KBM-7 (cell line): Measurements from ENCODE around the gene RTP2.

ENCODE experiments used
- DNase-seq: peaks from one replicate; pipeline ENCODE4 v3.0.0-alpha.2; 2015
- in situ Hi-C: fragments of 300-500 bp; cut with MboI; formaldehyde crosslinking; loops from 2 replicates; pipeline ENCODE4 v1.14.3; 2020; ENCODE audit warnings: low sequenced_read_pairs, low pct_unique_long_range_greater_than_20kb, mixed read lengths

The RTP2 gene

GRCh38 chr3:187739561-187740332 is 37.4 kb upstream of the RTP2 start:
- in situ Hi-C loops = loop anchor here (10.0 to 25.0 kb wide), 2 partner anchors 1215 to 1398 kb away; no protein-coding TSS in a partner anchor
- peak; percentile 94 for DNase-seq

DNA sequence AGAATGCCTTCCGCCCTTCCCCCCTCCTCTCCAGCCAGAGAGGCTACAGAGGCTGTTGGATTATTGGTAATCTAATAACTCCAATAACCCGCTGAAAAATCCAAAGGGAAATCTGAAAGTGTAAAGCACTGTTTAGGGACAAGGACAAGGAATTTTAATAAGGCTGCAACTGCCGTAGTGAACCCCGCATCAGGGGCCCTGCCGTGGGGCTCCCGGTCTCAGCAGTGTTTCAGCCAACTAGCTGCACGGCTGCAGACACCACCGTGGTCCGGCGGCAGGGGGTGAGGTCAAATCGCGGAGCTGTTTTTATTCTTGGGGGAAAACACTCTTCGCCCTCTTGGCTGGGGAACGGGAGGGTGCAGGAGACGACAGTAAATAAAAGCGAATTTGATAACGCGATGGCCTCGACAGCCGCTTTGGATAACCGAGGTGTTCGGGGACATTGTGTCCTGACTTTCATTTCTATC is 36.8 kb upstream of the RTP2 start:
- in situ Hi-C loops = loop anchor here (10.0 to 25.0 kb wide), 2 partner anchors 1216 to 1398 kb away; no protein-coding TSS in a partner anchor
- no peak for DNase-seq

DNA sequence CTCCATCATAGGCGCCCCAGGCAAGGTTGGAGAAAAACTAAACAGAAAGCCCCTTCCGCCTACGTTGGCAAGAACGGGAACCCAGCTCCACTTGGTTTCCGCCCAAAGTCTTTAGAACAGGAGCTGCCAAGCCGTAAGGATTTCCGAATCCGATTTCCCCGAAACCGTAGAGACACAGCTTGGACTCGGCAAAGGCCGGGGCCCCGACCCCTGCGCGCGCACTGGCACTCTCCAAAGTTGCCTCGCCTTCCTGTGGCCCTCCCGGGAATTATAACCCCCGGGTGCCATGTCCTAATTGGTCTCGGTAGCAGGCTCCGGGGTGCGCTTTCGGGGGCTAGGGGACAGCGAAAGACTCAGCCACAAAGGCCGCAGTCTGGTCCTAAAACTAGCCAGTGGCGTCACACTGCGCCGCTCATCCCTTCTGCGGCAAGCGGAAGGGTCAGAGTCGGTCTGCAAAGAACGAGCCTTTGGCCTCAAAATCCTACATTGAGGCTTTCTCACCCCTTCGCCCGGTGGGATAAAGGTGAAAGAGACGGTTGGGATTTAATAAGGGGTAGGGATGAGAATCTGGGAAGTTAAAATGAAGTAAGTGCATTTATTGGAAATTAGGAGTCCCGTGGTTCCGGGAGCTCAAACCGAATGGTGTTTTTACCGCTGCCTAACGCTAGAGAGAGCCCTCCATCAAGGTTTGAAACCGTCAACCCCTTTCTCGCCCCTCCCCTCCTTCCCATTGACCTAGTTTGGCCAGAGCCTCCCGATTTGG is 36.2 kb upstream of the RTP2 start:
- peak; percentile 89 for DNase-seq
- in situ Hi-C loops = loop anchor here (10.0 to 25.0 kb wide), 2 partner anchors 1216 to 1399 kb away; no protein-coding TSS in a partner anchor

DNA sequence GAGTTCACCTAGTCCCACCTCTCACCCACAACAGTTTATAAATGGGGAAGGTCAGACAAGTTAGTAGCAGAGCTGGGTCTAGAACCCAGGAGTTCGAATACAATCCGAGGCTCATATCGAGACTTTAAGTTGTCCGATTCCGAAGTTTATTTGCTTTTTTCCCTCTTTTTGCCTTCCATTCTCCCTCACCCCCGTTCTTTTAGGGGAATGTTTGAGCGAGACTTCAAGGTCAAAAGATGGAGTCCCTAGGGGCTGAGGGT is 35.6 kb upstream of the RTP2 start:
- in situ Hi-C loops = loop anchor here (10.0 to 25.0 kb wide), 2 partner anchors 1217 to 1399 kb away; no protein-coding TSS in a partner anchor
- DNase-seq = no peak

GRCh38 chr3:187737368-187738070 is 35.2 kb upstream of the RTP2 start:
- peak; percentile 54 for DNase-seq
- in situ Hi-C loops = loop anchor here (10.0 to 25.0 kb wide), 2 partner anchors 1217 to 1400 kb away; no protein-coding TSS in a partner anchor

DNA sequence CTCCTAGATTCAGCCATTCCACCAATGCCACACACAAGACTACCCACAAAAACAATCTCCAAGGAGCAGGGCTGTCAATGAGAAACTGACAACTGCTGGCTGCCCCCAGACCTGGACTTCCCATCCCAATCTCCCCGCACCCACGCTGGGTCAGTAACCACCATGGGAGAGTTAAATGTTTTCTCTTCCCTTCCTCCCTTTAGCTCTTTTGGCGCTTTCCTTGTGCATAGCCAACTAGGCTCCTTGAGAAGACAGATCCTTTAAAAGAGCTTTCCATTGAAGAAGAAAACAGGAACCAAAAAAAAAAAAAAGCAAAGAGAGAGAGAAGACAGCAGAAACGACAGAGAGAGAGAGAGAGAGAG is 34.6 kb upstream of the RTP2 start:
- DNase-seq = no peak
- in situ Hi-C loops = loop anchor here (10.0 to 25.0 kb wide), 2 partner anchors 1218 to 1400 kb away; no protein-coding TSS in a partner anchor

GRCh38 chr3:187736418-187736871 is 34.1 kb upstream of the RTP2 start:
- no peak for DNase-seq
- in situ Hi-C loops = loop anchor here (10.0 to 25.0 kb wide), 2 partner anchors 1218 to 1401 kb away; no protein-coding TSS in a partner anchor

- no peak for DNase-seq
- in situ Hi-C loops = loop anchor here (10.0 to 25.0 kb wide), 2 partner anchors 1219 to 1401 kb away; no protein-coding TSS in a partner anchor
Measured at GRCh38 chr3:187735837-187736236, 33.5 kb upstream of the RTP2 start.

GRCh38 chr3:187735383-187735782 is 33.0 kb upstream of the RTP2 start:
- DNase-seq = no peak
- in situ Hi-C loops = loop anchor here (10.0 to 25.0 kb wide), 2 partner anchors 1219 to 1402 kb away; no protein-coding TSS in a partner anchor

DNA sequence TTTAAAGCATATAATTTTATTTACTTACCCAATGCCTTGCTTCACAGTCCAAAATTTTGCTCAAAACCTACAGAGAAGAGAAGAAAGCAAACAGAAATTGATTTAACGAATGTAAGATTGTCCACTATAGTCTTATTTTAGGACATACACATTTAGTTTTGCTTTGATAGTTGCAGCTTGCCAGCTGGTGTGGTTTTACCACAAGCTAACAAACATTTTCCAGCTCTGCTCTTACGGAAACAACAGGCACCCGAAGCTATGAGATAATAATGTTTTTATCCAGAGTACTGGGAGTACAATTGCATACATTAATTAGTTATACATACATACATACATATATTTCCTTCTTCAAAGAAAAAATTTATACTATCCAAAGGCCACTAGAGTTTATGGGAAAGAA is 32.5 kb upstream of the RTP2 start:
- in situ Hi-C loops = loop anchor here (10.0 to 25.0 kb wide), 2 partner anchors 1220 to 1402 kb away; no protein-coding TSS in a partner anchor
- no peak for DNase-seq

DNA sequence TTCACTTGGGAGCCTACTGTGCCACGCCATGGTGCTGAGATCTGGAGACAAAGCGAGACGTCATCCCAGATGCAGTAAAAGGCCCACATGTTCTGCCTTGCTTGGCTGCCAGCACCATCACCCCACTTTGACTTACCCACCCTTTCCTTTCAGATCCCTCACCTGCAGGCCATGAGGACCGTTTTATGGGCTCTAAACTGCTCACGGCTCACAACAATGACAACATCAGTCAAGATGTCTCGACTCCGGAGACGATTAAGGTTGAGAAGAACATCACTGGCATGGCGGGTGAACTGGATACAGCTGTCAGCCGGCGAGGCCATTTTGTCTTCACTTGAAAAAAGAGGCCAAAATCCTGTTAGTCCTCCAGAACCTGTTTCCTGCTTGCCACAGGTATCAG is 31.0 kb upstream of the RTP2 start:
- no peak for DNase-seq
- in situ Hi-C loops = loop anchor here (10.0 to 25.0 kb wide), 2 partner anchors 1221 to 1404 kb away; no protein-coding TSS in a partner anchor

GRCh38 chr3:187729598-187729997 is 27.2 kb upstream of the RTP2 start:
- no peak for DNase-seq
- in situ Hi-C loops = loop anchor here (25.0 kb wide), 1 partner anchor 1408 kb away; no protein-coding TSS in a partner anchor

DNA sequence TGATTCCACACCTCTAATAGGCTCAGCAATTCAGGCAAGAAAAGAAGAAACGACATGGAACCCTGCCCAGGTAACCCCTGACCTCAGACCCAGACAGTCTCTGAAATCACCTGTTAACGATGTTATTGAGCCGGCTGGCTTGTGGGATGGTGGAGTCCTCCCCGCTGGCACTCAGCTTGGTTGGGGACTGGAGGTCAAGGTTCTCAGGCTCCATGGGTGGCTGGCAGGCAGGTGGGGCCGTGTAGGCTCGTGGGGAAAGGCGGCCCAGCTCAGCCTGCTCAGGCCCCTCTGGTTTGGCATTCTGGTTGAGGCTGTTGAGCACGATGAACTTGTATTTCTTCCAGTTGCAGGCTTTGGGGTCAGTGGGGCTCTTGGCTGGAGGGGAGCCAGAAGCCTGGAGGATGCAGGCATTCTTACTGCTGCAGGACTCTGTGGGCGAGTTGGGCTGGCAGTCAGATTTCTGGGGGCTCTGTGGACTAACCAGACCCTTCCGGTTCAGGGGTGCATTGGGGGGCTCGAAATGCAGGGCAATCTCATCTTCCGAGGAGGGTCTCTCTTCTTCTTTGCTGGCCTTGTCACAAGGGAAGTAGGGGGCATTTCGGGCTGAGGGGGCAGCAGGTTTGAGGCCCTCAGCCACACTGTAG is 26.7 kb upstream of the RTP2 start:
- no peak for DNase-seq
- in situ Hi-C loops = loop anchor here (25.0 kb wide), 1 partner anchor 1408 kb away; no protein-coding TSS in a partner anchor

DNA sequence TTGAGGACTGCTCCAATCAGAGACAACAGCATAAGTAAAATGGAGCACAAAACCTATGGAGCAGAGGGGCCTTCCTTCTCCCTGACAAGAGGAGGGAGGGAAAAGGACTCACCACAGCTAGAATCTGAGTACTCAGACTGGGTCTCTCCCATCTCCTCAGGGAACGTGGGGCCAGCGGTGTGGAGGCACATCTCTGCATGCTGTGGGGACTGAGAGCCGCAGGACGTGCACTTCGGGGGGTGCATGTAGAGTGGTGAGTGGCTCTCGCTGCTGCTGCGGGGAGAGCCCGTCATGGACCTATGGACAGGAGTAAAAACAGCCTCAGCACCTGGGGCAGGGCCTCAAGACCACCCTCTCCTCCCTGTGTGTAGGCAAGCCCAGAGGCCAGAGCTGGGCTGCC is 25.9 kb upstream of the RTP2 start:
- no peak for DNase-seq
- in situ Hi-C loops = loop anchor here (25.0 kb wide), 1 partner anchor 1409 kb away; no protein-coding TSS in a partner anchor

- in situ Hi-C loops = loop anchor here (25.0 kb wide), 1 partner anchor 1411 kb away; no protein-coding TSS in a partner anchor
- no peak for DNase-seq
Measured at GRCh38 chr3:187726564-187726963, 24.2 kb upstream of the RTP2 start.

DNA sequence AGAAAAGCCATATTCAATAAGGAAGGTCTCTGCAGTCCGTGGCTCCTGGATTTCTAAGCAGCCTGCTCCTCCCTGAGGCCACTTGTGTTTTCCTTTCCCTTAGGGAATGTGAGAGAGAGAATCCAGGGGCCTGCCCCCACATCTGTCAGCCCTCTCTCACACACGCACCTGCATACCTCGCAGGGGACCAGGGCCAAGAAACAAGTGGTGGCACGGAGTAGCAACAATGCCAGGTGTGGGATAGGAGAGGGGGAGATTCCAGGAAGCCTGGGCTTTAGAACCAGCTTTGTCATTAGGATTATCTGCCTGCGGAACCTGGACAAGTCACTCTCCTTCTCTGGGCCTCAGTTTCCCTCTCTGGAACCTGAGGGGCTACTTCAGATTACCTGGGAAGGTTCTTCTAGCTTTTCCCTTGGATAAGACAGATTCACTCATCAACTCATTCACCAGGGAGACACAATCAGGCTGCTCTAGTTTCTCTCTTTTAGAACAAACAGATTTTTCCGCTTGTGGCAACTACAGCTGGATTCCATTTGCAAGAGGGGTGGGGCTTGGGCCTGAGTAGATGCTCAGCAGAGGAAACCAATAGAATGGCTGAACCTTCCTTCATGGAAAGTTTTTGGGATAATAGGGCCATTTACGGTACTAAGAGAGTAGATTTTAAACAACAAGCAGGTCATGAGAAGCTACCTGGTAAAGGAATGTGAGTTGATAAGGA is 23.5 kb upstream of the RTP2 start:
- DNase-seq = no peak
- in situ Hi-C loops = loop anchor here (25.0 kb wide), 1 partner anchor 1411 kb away; no protein-coding TSS in a partner anchor

DNA sequence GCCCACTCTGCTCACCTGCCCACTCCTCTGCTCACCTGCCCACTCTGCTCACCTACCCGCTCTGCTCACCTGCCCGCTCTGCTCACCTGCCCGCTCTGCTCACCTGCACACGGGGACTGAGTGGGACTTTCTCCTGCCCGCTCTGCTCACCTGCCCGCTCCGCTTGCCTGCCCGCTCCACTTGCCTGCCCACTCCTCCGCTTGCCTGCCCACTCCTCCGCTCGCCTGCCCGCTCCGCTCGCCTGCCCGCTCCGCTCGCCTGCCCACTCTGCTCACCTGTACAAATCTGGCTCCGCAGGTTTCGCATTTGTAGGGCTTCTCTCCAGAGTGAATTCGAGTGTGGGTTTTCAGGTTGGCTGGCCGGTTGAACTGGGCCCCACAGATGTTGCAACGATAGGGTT is 22.9 kb upstream of the RTP2 start:
- in situ Hi-C loops = loop anchor here (25.0 kb wide), 1 partner anchor 1412 kb away; no protein-coding TSS in a partner anchor
- no peak for DNase-seq

DNA sequence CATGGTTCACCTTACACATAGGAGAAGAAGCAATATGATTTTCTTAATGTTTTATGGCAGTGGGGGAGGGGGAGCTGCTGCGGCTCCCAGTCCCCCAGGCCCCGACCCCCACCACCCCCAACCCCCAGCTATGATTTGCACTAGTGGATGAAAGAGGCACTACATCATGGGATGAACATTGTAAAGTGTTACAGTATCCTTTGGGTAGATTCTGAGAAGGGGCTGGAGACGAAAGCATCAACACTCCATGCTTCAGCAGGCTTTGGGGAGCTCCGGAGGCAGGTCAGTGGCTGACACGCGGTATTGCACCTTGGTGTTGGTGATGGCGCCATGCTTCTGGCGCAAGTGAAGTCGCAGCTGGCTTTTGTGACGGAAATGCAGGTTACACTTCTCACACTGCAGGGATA is 19.9 kb upstream of the RTP2 start:
- no peak for DNase-seq
- in situ Hi-C loops = no loop called here
